Transverse colon (tissue), 4 donors: ENCODE results near the gene EP400. TPM values are rescaled to one million over a fixed set of nuclear protein-coding genes. Genes with fewer than 3 reads are reported as not detected.
"Not testable (repeated sequence)": the region's sequence is repeated elsewhere in the genome, so short reads cannot be mapped to it uniquely, and the experiment has no call there.

Experiments used
- DNase-seq: peaks from one replicate; pipeline ENCODE4 v3.0.0-alpha.2; 2019
- H3K27ac ChIP-seq, 4 donors: fragments of 200-600 bp; sonication (generic); 2 replicates each; pipeline ENCODE4 v1.5.1; 2016 to 2018; ENCODE audit warnings: inconsistent platforms in 4 of 4
- H3K27me3 ChIP-seq: fragments of 200-600 bp; sonication (generic); 2 replicates; pipeline ENCODE4 v1.5.1; 2017; ENCODE audit warnings: inconsistent platforms
- H3K36me3 ChIP-seq, 4 donors: fragments of 200-600 bp; sonication (generic); 2 replicates each; pipeline ENCODE4 v1.5.1; 2017 to 2019; ENCODE audit warnings: inconsistent platforms in 4 of 4
- H3K4me1 ChIP-seq, 4 donors: fragments of 200-600 bp; sonication (generic); 2 replicates each; pipeline ENCODE4 v1.5.1; 2017 to 2020; ENCODE audit warnings: inconsistent platforms in 4 of 4
- H3K4me3 ChIP-seq, 4 donors: fragments of 200-600 bp; sonication (generic); 1 replicate in 1 of 4; 2 replicates in 3 of 4; pipeline versions ENCODE4 v1.5.1 to v1.6.1; 2017 to 2019; ENCODE audit warnings: inconsistent platforms in 4 of 4
- H3K9me3 ChIP-seq, 2 donors: fragments of 200-600 bp; sonication (generic); 2 replicates each; pipeline ENCODE4 v1.5.1; 2017 to 2019; ENCODE audit warnings: inconsistent platforms in 2 of 2
- CTCF ChIP-seq, 5 experiments: fragments of 200-600 bp in 3 of 5; fragments of 450-650 bp in 2 of 5; sonication (generic) in 3 of 5; IDR thresholded peaks; 1 replicate in 2 of 5; 2 replicates in 3 of 5; pipeline ENCODE4 v1.5.1; 2016 to 2017; ENCODE audit warnings: antibody characterized with exemption in 5 of 5, inconsistent platforms in 3 of 5, mild to moderate bottlenecking in 2 of 5, moderate library complexity in 1 of 5
- EP300 ChIP-seq: sonication (generic); formaldehyde crosslinking; IDR thresholded peaks from one replicate; pipeline ENCODE4 v1.6.1; 2017; ENCODE audit warnings: antibody characterized with exemption, low read depth
- POLR2A ChIP-seq: fragments of 450-650 bp; IDR thresholded peaks from one replicate; pipeline ENCODE4 v1.6.1; 2016; ENCODE audit warnings: antibody characterized with exemption, mild to moderate bottlenecking, moderate library complexity
- POLR2AphosphoS5 ChIP-seq, 3 donors: sonication (generic); formaldehyde crosslinking; IDR thresholded peaks; one replicate each; pipeline ENCODE4 v1.6.1; 2016; ENCODE audit warnings: antibody characterized with exemption in 3 of 3
- WGBS, 2 donors: methylation state at CpG; one replicate each; pipeline ENCODE4 v1.1.5; 2018; ENCODE audit warnings: low coverage in 1 of 2; 5-methylcytosine and 5-hydroxymethylcytosine counted together
- in situ Hi-C, 4 donors: fragments of 200-750 bp; cut with MboI; loops; one replicate each; pipeline versions ENCODE4 v1.15.0 to v1.15.1; 2017; ENCODE audit warnings: low sequenced_read_pairs in 3 of 4, low pct_ligation_motif_present in 1 of 4, low pct_unique_long_range_greater_than_20kb in 1 of 4
- intact Hi-C: fragments of 100-400 bp; cut with DNase I; formaldehyde crosslinking; loops from one replicate; pipeline ENCODE4 v1.15.1; 2023; ENCODE audit warnings: low total_unique reads
- total RNA-seq, 4 donors: library from RNA; depleted of rRNA; stranded (reverse); fragments of >200 nt; gene quantifications; one replicate each; pipeline ENCODE4 v1.1.0, GENCODE V29; 2016

Gene EP400
- total RNA-seq, 4 donors from 2014 or later, result 25.4 to 67.3 (median 37.5) TPM

GRCh38 chr12:131947482-131948027 is 2.2 kb upstream of the EP400 start:
- 69 to 71% methylated on average over 5 to 8 of the region's 8 CpGs for WGBS, 2 donors
- in situ Hi-C loops, result no loop called here
- TF ChIP-seq POLR2AphosphoS5 (IDR thresholded peaks at IDR 0.05) (no peak), POLR2A (no peak), CTCF (IDR thresholded peaks at IDR 0.05) (no peak), EP300 (no peak)
- Histone ChIP-seq H3K27ac (peak overlapping the region in 1 of 4 donors; percentile 41), H3K36me3 (no peaks in the 10 kb centered on the region), H3K4me3 (no peak overlapping the region), H3K9me3 (no peaks in the 10 kb centered on the region), H3K4me1 (peaks cover 7 to 23% (median 18%) of the 10 kb centered on the region in 4 donors), H3K27me3 (no peaks in the 10 kb centered on the region)
- DNase-seq, result no peak
- intact Hi-C loops, result no loop called here

DNA sequence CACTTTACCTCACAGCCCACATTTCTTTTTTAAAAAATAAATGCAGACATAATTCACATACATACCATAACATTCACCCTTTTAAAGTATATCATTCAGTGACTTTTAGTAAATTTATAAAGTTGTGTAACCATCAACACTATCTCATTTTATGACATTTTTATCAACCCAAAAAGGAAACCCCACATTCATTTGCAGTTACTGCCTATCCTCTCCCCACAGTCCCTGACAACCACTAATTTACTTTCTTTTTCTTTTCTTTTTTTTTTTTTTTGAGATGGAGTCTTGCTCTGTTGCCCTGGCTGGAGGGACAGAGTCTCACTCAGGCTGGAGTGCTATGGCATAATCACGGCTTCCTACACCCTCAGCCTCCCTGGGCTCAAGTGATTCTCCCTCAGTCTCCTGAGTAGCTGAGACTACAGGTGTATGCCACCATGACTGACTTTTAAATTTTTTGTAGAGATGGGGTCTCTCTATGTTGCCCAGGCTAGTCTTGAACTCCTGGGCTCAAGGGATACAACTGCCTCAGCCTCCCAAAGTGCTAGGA is 1.5 kb upstream of the EP400 start:
- Histone ChIP-seq H3K4me1 (peaks cover 7 to 30% (median 18%) of the 10 kb centered on the region in 4 donors), H3K36me3 (no peaks in the 10 kb centered on the region), H3K9me3 (no peaks in the 10 kb centered on the region), H3K4me3 (no peak overlapping the region), H3K27ac (peak overlapping the region; percentile 81 to 93 (median 91)), H3K27me3 (no peaks in the 10 kb centered on the region)
- intact Hi-C loops, result no loop called here
- no peak for DNase-seq
- 74% methylated on average over 1 of the region's 1 CpG; no CpG with 5 or more reads in 1 of the 2 donors for WGBS, 2 donors
- TF ChIP-seq POLR2AphosphoS5 (IDR thresholded peaks at IDR 0.05) (no peak), CTCF (IDR thresholded peaks at IDR 0.05) (no peak), EP300 (no peak), POLR2A (no peak)
- in situ Hi-C loops, result no loop called here

DNA sequence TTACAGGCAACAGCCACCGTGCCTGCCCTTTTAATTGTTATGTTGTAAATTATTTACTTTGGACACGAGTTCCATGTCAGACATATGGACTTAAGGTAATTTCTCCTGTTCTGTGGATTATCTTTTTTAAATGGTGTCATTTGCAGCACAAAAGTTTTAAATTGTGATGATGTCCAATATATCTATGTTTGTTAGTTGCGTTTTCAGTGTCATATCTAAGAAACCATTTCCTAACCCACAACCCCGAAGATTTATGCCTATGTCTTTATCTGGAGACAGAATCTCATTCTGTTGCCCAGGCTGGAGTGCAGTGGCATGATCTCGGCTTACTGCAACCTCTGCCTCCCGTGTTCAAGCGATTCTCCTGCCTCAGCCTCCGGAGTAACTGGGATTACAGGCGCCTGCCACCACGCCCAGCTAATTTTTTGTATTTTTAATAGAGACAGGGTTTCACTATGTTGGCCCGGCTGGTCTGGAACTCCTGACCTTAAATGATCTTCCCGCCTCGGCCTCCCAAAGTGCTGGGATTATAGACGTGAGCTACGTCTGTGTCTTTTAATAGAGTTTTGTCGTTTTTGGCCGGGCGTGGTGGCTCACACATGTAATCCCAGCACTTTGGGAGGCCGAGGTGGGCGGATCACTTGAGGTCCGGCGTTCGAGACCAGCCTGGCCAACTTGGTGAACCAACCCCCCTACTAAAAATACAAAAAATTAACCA is 870 bp upstream of the EP400 start:
- Histone ChIP-seq H3K4me3 (peak overlapping the region in 3 of 4 donors; percentile 86 to 100 (median 90)), H3K27ac (peak overlapping the region; percentile 81 to 93 (median 91)), H3K4me1 (peaks cover 7 to 31% (median 18%) of the 10 kb centered on the region in 4 donors)
- H3K27me3 ChIP-seq, DNase-seq, in situ Hi-C loops, H3K9me3 ChIP-seq, H3K36me3 ChIP-seq: not testable (repeated sequence)
- intact Hi-C loops, result loop anchor here (1.0 kb wide), 1 partner anchor 54 kb away; no protein-coding TSS in a partner anchor
- 21 to 36% methylated on average over 11 to 23 of the region's 23 CpGs for WGBS, 2 donors

- peaks cover 7 to 31% (median 18%) of the 10 kb centered on the region in 4 donors for H3K4me1 ChIP-seq
- H3K9me3 ChIP-seq, result no peaks in the 10 kb centered on the region
- in situ Hi-C loops, result no loop called here
- DNase-seq, result peak; percentile 31
- H3K27ac ChIP-seq, result peak overlapping the region; percentile 81 to 93 (median 91)
- TF ChIP-seq POLR2A, result no peak
- no peak for TF ChIP-seq POLR2AphosphoS5 (IDR thresholded peaks at IDR 0.05)
- no peak for TF ChIP-seq EP300
- no peak for TF ChIP-seq CTCF (IDR thresholded peaks at IDR 0.05)
- 2 to 5% methylated on average over 9 to 22 of the region's 79 CpGs for WGBS, 2 donors
- intact Hi-C loops, result no loop called here
- H3K36me3 ChIP-seq, result no peaks in the 10 kb centered on the region
- H3K4me3 ChIP-seq, result peak overlapping the region; percentile 86 to 100 (median 94)
- no peaks in the 10 kb centered on the region for H3K27me3 ChIP-seq
These were observed 606 bp downstream of the EP400 start for GRCh38 chr12:131950182-131950913.

GRCh38 chr12:131953810-131954209 is 4.1 kb downstream of the EP400 start:
- in situ Hi-C loops, H3K9me3 ChIP-seq, H3K27me3 ChIP-seq, DNase-seq, intact Hi-C loops, H3K36me3 ChIP-seq, H3K27ac ChIP-seq, H3K4me3 ChIP-seq: not testable (repeated sequence)
- WGBS, 2 donors, result 94 to 95% methylated on average over 8 to 9 of the region's 9 CpGs
- peaks cover 7 to 53% (median 36%) of the 10 kb centered on the region in 4 donors for H3K4me1 ChIP-seq

DNA sequence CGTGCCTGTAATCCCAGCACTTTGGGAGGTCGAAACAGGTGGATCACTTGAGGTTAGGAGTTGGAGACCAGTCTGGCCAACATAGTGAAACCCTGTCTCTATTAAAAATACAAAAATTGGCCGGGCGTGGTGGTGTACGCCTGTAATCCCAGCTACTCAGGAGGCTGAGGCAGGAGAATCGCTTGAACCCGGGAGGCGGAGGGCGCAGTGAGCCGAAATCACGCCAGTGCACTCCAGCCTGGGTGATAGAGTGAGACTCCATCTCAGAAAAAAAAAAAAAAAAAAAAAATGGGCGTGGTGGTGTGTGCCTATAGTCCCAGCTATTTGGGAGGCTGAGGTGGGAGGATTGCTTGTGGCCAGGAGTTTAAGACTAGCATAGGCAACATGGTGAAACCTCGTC is 4.7 kb downstream of the EP400 start:
- H3K36me3 ChIP-seq, intact Hi-C loops, in situ Hi-C loops, H3K4me3 ChIP-seq, H3K27me3 ChIP-seq, H3K27ac ChIP-seq, H3K9me3 ChIP-seq, DNase-seq: not testable (repeated sequence)
- peaks cover 7 to 48% (median 33%) of the 10 kb centered on the region in 4 donors for H3K4me1 ChIP-seq
- WGBS, 2 donors, result 94% methylated on average over 9 to 13 of the region's 13 CpGs
